GM12878 (cell line): ENCODE measurements around the gene PKLR. TPM values are rescaled to one million over a fixed set of nuclear protein-coding genes. Genes with fewer than 3 reads are reported as not detected.

Experiments used
- ATAC-seq: fragments of 200-7000 bp; cut with Tn5 transposase; 3 replicates; pipeline ENCODE4 v1.9.1; 2020; ENCODE audit warnings: mild to moderate bottlenecking, moderate library complexity
- BruUV-seq: library from RNA; stranded (reverse); fragments of 400-500 nt; replicated peaks from 2 replicates; lab custom pipeline; 2021; lab: Mats Ljungman, UMichigan
- CTCF ChIA-PET: fragments of 300-600 bp; sonication (Branson Sonifier 250); formaldehyde crosslinking; extraction: SDS; loops from one replicate; lab custom pipeline; 2021; ENCODE audit warnings: inconsistent platforms; lab: Yijun Ruan, JAX
- POLR2A ChIA-PET: fragments of 350-600 bp; formaldehyde crosslinking; extraction: SDS; loops from one replicate; lab custom pipeline; 2021; ENCODE audit warnings: inconsistent platforms; lab: Charles Lee
- RAD21 ChIA-PET: fragments of 300-600 bp; sonication (Branson Sonifier 250); formaldehyde crosslinking; loops from one replicate; lab custom pipeline; 2023; ENCODE audit warnings: antibody characterized with exemption; ENCODE audit not compliant: unreplicated experiment; lab: Charles Lee
- SMC1A ChIA-PET: fragments of 300-600 bp; sonication (Branson Sonifier 250); formaldehyde crosslinking; loops from one replicate; lab custom pipeline; 2023; ENCODE audit not compliant: unreplicated experiment, uncharacterized antibody; lab: Charles Lee
- DNase-seq: peaks from one replicate; pipeline ENCODE4 v3.0.0-alpha.2; 2011; ENCODE audit warnings: low read depth, low spot score
- FAIRE-seq: peaks from 3 replicates; lab custom pipeline; 2011; peaks lifted over from hg19 to GRCh38; lab: Jason Lieb, UNC
- H2AFZ ChIP-seq: 2 replicates; pipeline ENCODE4 v1.6.0; 2011; ENCODE audit warnings: low read depth, low read length, control low read depth; ENCODE audit not compliant: control insufficient read depth
- H3K27ac ChIP-seq: 2 replicates; pipeline ENCODE4 v1.5.1; 2011; ENCODE audit warnings: control low read depth; ENCODE audit not compliant: control insufficient read depth, insufficient read depth
- H3K27me3 ChIP-seq, 2 experiments: replicated peaks in 1 of 2; 2 replicates each; pipeline versions ENCODE4 v1.6.0 to v1.6.1; 2011; ENCODE audit warnings: low read length in 1 of 2; ENCODE audit not compliant: control insufficient read depth in 2 of 2, insufficient read depth in 2 of 2
- H3K36me3 ChIP-seq, 2 experiments: 2 replicates each; pipeline ENCODE4 v1.5.1; 2011; ENCODE audit warnings: low read length in 1 of 2; ENCODE audit not compliant: control insufficient read depth in 2 of 2, insufficient read depth in 2 of 2
- H3K4me1 ChIP-seq: 2 replicates; pipeline ENCODE4 v1.6.1; 2011; ENCODE audit warnings: mild to moderate bottlenecking, low read length, moderate library complexity, mixed read lengths; ENCODE audit not compliant: control insufficient read depth, insufficient read depth
- H3K4me2 ChIP-seq: 2 replicates; pipeline ENCODE4 v1.6.0; 2011; ENCODE audit warnings: control low read depth; ENCODE audit not compliant: control insufficient read depth, insufficient read depth
- H3K4me3 ChIP-seq: fragments of 200-600 bp; sonication (generic); 2 replicates; pipeline ENCODE4 v1.5.1; 2016
- H3K79me2 ChIP-seq: 2 replicates; pipeline ENCODE4 v1.6.0; 2011; ENCODE audit warnings: low read length; ENCODE audit not compliant: control insufficient read depth, insufficient read depth
- H3K9ac ChIP-seq: 2 replicates; pipeline ENCODE4 v1.8.0; 2011; ENCODE audit warnings: low read length, control low read depth, mixed read lengths; ENCODE audit not compliant: control insufficient read depth, insufficient read depth
- H3K9me3 ChIP-seq: replicated peaks from 3 replicates; pipeline ENCODE4 v1.5.1; 2011; ENCODE audit warnings: mild to moderate bottlenecking, low read length; ENCODE audit not compliant: control insufficient read depth, insufficient read depth
- H4K20me1 ChIP-seq: 2 replicates; pipeline ENCODE4 v1.6.0; 2011; ENCODE audit not compliant: control insufficient read depth, insufficient read depth
- HSF1 ChIP-seq: fragments of 150-350 bp; IDR thresholded peaks from 2 replicates; pipeline ENCODE4 v1.6.1; 2014; ENCODE audit warnings: mild to moderate bottlenecking, low read depth, low read length
- IRF3 ChIP-seq: fragments of 450-650 bp; IDR thresholded peaks from 2 replicates; pipeline ENCODE4 v1.6.1; 2014; ENCODE audit warnings: mild to moderate bottlenecking
- MAX ChIP-seq: IDR thresholded peaks from 2 replicates; pipeline ENCODE4 v1.6.1; 2012; ENCODE audit warnings: low read depth, low read length, improper control_type of control experiment
- MEF2B ChIP-seq: fragments of 450-650 bp; IDR thresholded peaks from 2 replicates; pipeline ENCODE4 v1.6.1; 2018; ENCODE audit warnings: mild to moderate bottlenecking, moderate library complexity; ENCODE audit not compliant: partially characterized antibody, poor library complexity, severe bottlenecking
- MTA3 ChIP-seq: IDR thresholded peaks from 2 replicates; pipeline ENCODE4 v1.6.1; 2012; ENCODE audit warnings: low read length, inconsistent platforms, borderline replicate concordance
- POLR2AphosphoS2 ChIP-seq: IDR thresholded peaks from 2 replicates; pipeline ENCODE4 v1.6.1; 2011; ENCODE audit warnings: low read depth, mild to moderate bottlenecking, low read length, improper control_type of control experiment, moderate library complexity
- RELA ChIP-seq: fragments of 450-650 bp; IDR thresholded peaks from 2 replicates; pipeline ENCODE4 v1.8.0; 2014; ENCODE audit warnings: borderline replicate concordance; ENCODE audit not compliant: partially characterized antibody
- SPI1 ChIP-seq: IDR thresholded peaks from 2 replicates; pipeline ENCODE4 v1.6.1; 2011; ENCODE audit warnings: low read depth, mild to moderate bottlenecking, low read length, moderate library complexity, borderline replicate concordance; ENCODE audit not compliant: insufficient read depth
- STAT3 ChIP-seq: IDR thresholded peaks from 2 replicates; pipeline ENCODE4 v1.6.1; 2011; ENCODE audit warnings: low read depth, low read length, improper control_type of control experiment
- TCF7 ChIP-seq: IDR thresholded peaks from 2 replicates; pipeline ENCODE4 v1.6.1; 2014; ENCODE audit warnings: antibody characterized with exemption, borderline replicate concordance
- YBX1 ChIP-seq: fragments of 450-650 bp; IDR thresholded peaks from 2 replicates; pipeline ENCODE4 v1.6.1; 2016; ENCODE audit warnings: antibody characterized with exemption
- ZNF217 ChIP-seq: fragments of 450-650 bp; IDR thresholded peaks from 2 replicates; pipeline ENCODE4 v1.6.1; 2017; ENCODE audit warnings: antibody characterized with exemption, mild to moderate bottlenecking
- ZSCAN29 ChIP-seq: fragments of 450-650 bp; IDR thresholded peaks from 2 replicates; pipeline ENCODE4 v1.6.1; 2017; ENCODE audit warnings: mild to moderate bottlenecking, moderate library complexity
- WGBS: methylation state at CpG from one replicate; pipeline ENCODE4 v1.1.6; 2016; ENCODE audit warnings: low lambda C conversion rate; ENCODE audit not compliant: insufficient replicate concordance, insufficient coverage; ENCODE audit errors: missing lambda C conversion rate; 5-methylcytosine and 5-hydroxymethylcytosine counted together
- in situ Hi-C: fragments of 300-500 bp; cut with MboI; formaldehyde crosslinking; loops from 9 replicates; pipeline ENCODE4 v1.14.3; 2018; ENCODE audit warnings: mixed read lengths
- intact Hi-C: fragments of 100-400 bp; cut with micrococcal nuclease; formaldehyde crosslinking; loops from one replicate; pipeline ENCODE4 v1.14.2; 2022; ENCODE audit not compliant: unreplicated experiment
- polyA plus RNA-seq, 11 experiments: library from polyadenylated mRNA; depleted of rRNA in 4 of 11; unstranded in 6 of 11; stranded (reverse) in 5 of 11; fragments of >200 nt; fragmentation: Nextera tagmentation in 4 of 11; fragmentation: Illumina TruSeq in 1 of 11; extraction: Ambion mirVana in 4 of 11; extraction: Trizol in 1 of 11; gene quantifications; 1 replicate in 1 of 11; 2 replicates in 10 of 11; pipeline versions ENCODE4 v1.2.1 to v1.2.3, GENCODE V29; 2011 to 2016; ENCODE audit warnings: inconsistent platforms in 2 of 11, missing spikeins in 2 of 11, low read depth in 1 of 11
- total RNA-seq, 4 experiments: library from RNA; depleted of rRNA in 3 of 4; stranded (reverse); fragments of >200 nt in 3 of 4; fragmentation: Illumina TruSeq in 1 of 4; extraction: Trizol in 1 of 4; gene quantifications; 2 replicates each; pipeline versions ENCODE4 v1.2.1 to v1.2.3, GENCODE V29; 2013 to 2021

Gene PKLR
- total and polyA plus RNA-seq, 10 of the 15 experiments (the other 5 are each of a cell fraction or from before 2014, with no cell fraction given) = 0.04 to 0.15 (median 0.08) TPM; not detected in 7

- CTCF ChIA-PET = no interaction called here
- in situ Hi-C loops = no loop called here
Measured at GRCh38 chr1:155294520-155295182, 6.6 kb downstream of the PKLR start.

GRCh38 chr1:155293086-155293749 is 8.0 kb downstream of the PKLR start:
- DNase-seq (no peak), ATAC-seq (no peak), FAIRE-seq (no peak)
- Histone ChIP-seq H2AFZ (no peak overlapping the region), H4K20me1 (no peaks in the 10 kb centered on the region), H3K27me3 (no peaks in the 10 kb centered on the region; a peak in 1 of 4 replicates), H3K36me3 (no peaks in the 10 kb centered on the region), H3K79me2 (no peaks in the 10 kb centered on the region), H3K4me1 (peaks cover 3% of the 10 kb centered on the region; the same call in 1 of the 2 replicates), H3K27ac (no peak overlapping the region), H3K9me3 (no peaks in the 10 kb centered on the region), H3K4me3 (no peak overlapping the region), H3K4me2 (no peak overlapping the region), H3K9ac (no peak overlapping the region)
- 65% methylated on average over 17 of the region's 17 CpGs for WGBS
- intact Hi-C loops (no loop called here), in situ Hi-C loops (no loop called here)
- POLR2A ChIA-PET = no interaction called here
- CTCF ChIA-PET = interaction anchor here (1.7 kb wide), 1 partner anchor 15 kb away, joined by 6 read pairs; no protein-coding TSS in a partner anchor
- RAD21 ChIA-PET = interaction anchor here (0.6 to 1.0 kb wide), 2 partner anchors 13 to 54 kb away, joined by 3 read pairs; no protein-coding TSS in a partner anchor
- SMC1A ChIA-PET = no interaction called here
- BruUV-seq = no TSS peak
- no peak for TF ChIP-seq HSF1
- TF ChIP-seq POLR2AphosphoS2 = no peak
- no peak for TF ChIP-seq SPI1
- TF ChIP-seq IRF3 = no peak
- no peak for TF ChIP-seq MTA3
- no peak for TF ChIP-seq MAX
- TF ChIP-seq ZNF217 = no peak
- no peak for TF ChIP-seq YBX1
- TF ChIP-seq MEF2B = no peak

More at GRCh38 chr1:155294520-155295182, 6.6 kb downstream of the PKLR start:
- ChIA-PET POLR2A (no interaction called here), SMC1A (no interaction called here), RAD21 (no interaction called here)
- H3K4me3 ChIP-seq = no peak overlapping the region
- no peaks in the 10 kb centered on the region for H3K9me3 ChIP-seq
- no peak overlapping the region for H3K27ac ChIP-seq
- peaks cover 3% of the 10 kb centered on the region; the same call in 1 of the 2 replicates for H3K4me1 ChIP-seq
- no TSS peak for BruUV-seq
- H3K4me2 ChIP-seq = no peak overlapping the region
- no peak overlapping the region for H3K9ac ChIP-seq
- H4K20me1 ChIP-seq = no peaks in the 10 kb centered on the region
- H3K36me3 ChIP-seq = no peaks in the 10 kb centered on the region
- 58% methylated on average over 43 of the region's 46 CpGs for WGBS
- ATAC-seq (no peak), DNase-seq (no peak), FAIRE-seq (no peak)
- H3K27me3 ChIP-seq = no peaks in the 10 kb centered on the region; a peak in 1 of 4 replicates
- H2AFZ ChIP-seq = no peak overlapping the region
- TF ChIP-seq TCF7 (no peak), STAT3 (no peak), RELA (no peak), ZSCAN29 (no peak)
- intact Hi-C loops = no loop called here
- H3K79me2 ChIP-seq = no peaks in the 10 kb centered on the region
